HG02759 (cell line): ENCODE results near the gene ARHGAP27.
A peak's percentile ranks its signal among the peaks of the same experiment; 100 is the strongest.
"Not testable (repeated sequence)": the region's sequence is repeated elsewhere in the genome, so short reads cannot be mapped to it uniquely, and the experiment has no call there.

Experiments
- ATAC-seq: cut with Tn5 transposase; IDR thresholded peaks from one replicate; pipeline ENCODE4 v1.9.1; 2021; ENCODE audit warnings: mild to moderate bottlenecking, moderate library complexity; ENCODE audit not compliant: unreplicated experiment

ARHGAP27 gene

DNA sequence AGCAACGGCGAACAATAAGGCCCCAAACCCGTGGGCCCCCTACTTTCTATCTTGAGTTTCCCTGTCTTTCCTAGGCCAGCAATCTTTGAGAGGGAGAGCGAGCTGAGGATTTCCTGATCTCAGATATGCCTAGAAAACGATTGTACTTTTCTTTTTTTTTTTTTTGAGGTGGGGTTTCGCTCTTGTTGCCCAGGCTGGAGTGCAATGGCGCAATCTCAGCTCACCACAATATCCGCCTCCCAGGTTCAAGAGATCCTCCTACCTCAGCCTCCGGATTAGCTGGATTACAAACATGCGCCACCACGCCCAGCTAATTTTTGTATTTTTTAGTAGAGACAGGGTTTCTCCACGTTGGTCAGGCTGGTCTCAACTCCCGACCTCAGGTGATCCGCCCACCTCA, 15.0 kb upstream of the ARHGAP27 start:
- ATAC-seq = not testable (repeated sequence)

DNA sequence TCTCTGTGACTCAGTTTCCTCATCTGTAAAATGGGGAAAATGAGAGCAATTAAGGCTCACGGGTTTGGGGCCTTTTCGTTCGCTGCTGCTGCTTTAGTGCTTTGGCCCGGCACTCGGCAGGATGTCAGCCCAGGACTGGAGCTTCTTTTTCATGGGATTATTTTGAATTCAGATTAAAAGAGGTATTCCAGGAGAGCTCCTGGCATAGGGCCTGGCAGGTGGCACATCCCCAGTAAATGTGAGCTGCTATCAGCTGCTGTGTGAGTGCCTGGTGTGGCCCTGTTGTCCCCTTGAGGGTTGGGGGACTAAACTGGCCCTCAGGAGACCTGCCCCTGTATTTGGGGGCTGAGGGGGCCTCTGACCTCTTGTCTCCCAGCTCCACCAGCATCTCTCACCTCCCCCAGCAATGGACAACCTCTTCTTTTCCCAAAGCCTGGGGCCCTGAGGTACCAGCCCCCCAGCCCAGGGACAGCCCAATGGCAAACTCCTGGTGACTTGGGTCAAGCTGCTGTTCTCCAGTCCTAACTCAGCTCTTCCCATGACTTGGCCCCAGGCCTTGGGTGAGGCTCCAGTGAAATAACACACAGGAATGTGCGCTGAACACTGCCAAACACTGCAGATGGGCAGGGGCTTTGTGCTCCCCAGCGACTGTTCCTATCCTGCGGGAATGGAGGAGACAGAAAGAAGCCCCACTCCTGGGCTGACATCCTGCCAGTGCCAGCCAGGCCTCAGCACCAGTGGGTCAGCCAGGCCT, 14.4 kb upstream of the ARHGAP27 start:
- not testable (repeated sequence) for ATAC-seq

DNA sequence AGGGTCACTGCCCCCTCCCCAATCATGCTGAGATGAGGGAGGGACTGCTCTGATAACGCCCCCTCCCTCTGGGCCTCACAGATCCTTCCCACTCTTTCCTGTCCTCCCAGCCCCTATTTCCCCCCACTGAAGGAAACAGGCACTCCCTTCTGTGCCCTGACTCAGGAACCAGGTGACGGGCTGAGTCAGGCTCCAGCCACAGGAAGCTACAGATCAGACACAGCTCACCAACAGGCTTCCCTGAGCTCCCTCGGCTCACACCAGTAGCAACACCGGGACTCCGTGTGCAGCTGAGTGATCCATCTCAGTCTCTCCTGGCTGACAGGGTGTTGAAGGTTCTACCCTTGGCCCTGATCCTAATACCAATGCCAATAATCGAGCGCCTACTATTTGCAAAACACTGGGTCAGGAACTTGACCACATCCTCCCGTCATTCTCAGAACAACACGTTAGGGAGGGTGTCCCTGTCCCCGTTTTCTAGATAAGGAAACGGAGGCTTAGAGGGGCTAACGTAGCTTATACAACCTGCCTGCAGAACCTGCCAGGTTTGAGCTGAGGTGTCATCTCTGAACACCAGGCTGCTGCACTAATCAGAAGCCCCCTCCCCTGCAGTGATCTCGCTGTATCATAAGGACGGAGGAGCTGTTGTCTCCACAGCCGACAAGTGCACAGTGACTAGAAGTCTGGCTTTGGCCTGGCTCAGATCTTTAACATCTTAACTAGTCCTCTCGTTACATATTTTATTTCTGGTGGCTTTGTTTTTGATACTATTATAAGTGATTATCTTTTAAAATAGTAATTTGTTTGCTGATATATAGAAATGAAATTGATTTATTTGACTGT, 13.5 kb upstream of the ARHGAP27 start:
- not testable (repeated sequence) for ATAC-seq

DNA sequence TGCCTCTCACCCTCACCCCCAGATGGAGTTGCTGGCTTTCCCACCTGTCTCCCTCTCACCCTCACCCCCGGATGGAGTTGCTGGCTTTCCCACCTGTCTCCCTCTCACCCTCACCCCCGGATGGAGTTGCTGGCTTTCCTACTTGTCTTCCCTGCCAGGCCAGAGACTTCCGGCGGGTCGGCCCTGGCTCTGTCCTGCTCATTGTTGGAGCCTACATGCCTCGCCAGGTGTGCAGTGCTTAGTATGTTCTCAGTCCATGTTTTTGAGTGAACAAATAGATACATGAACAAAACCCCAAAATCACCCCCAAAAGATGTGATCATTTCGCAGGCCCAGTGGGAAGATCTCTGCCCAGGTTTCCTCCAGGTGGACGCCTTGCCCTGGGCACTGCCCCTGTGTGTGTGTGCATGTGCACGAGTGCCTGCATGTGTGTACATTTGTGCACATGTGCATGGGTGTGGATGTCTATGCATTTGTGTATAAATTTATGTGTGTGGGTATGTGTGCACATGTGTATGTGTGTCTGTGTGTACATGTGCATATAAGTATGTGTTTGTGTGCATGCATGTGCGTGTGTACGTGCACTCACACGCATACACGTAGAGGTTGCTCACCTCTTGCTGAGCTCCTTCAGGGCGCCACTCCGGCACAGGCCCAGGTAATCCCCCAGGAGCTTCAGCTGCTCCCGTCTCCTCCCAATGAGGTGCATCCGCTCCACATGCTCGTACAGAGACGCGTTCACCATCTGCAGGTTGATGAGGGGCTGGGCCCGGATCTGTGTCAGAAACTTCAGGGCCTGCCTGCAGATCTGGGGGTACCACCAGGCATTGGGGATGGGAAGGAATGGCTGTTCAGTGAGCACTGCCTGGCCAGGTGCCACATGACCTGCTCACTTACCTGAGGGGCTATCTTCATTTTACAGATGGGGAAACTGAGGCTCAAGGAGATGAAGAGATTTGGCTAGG, 12.5 kb upstream of the ARHGAP27 start:
- ATAC-seq = not testable (repeated sequence)

DNA sequence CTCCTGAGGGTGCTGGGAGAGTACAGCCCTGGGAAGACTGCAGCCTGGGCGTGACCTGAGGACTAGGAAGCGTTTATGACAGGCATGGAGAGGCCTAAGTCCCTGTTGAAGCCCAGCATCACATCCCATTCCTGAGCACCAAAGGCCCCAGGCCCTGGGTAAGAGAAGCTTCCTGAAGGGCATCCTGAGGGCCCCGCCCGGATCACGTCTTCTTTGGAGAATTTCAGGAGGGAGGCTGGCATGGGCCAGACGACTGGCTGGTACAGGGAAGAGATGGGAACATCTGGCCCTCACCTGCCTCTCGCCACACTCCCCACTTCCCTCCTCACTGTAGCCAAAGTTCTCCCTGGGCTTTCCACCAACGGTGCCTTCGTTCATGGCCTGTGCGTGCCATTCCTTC, 11.6 kb upstream of the ARHGAP27 start:
- not testable (repeated sequence) for ATAC-seq

DNA sequence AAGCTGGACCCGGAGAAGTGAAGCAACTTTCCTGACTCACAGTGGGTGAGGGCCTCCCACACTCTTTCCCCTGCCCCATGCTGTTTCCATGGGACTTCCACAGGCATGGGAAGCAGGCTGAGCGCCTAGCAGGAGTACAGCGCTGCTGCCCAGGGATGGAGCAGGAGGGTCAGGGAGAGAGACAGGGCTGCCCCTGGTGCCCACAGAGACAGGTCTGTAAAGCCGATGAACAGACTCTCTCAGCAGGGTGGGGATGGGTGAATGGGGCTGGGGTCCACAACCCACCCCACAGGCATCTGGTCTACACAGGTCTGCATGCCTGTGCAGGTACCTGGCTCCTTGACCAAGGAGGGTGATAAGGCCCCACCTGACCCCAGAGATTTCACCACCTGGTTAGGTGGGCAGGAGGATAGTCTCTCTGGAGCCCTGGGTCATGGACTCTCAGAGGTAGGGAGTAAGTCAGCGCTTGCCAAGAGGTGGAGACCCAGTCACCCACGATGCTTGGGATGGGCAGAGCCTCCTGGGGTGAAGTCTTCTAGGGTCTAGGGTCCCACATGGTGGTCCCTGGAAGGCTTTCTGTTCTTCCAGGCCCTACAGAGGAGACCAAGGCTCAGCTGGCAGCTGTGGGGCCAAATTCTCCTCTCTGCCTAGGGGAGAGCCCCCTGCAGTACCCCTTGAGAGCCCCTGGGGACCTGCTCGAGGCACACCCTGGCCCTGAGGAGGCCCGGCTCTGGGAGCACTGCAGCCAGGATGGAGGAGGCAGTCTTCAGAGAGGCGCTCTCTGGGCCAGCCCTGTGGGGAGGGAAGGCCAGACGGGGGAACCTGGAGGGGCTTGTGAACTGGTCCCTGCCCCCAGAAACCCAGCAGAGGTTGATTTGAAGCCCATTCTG, 10.9 kb upstream of the ARHGAP27 start:
- ATAC-seq = not testable (repeated sequence)

DNA sequence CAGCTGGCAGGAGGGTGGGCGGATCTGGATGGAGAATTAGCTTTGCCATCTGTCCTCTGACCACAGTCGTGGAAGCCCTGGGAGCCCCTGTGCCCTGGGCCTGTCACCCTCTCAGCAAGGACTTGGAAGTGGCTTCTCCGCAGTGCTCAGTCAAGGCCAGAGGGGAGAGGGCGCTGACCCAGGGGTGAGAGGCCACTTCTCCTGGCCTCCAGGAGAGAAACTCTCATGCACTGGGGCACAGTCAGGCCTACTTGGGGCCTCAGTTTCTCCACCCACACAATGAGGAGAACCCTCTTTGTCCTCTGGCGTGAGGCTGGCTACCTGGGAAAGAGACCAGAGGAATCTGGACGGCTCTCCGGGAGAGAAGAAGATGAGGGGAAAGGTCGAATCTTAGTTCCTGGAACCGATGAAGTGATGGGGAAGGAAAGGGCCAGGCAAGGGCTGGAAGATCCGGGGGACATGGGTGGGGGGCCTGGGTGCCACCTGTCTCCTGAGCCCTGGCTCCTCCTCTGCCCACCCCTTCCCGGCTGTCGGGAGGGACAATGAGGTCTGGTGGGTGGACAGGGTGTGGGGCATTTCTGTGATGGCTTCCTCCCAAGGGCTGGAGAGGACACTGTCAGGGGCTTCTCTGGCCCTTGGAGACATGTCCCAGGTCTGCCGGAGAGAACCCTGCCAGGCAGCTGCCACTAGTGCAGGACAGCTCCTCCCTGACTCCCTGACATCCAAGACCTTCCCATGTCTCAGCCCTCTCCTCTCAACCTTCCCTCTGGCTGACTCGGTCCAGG, 9.0 kb upstream of the ARHGAP27 start:
- ATAC-seq = no peak

DNA sequence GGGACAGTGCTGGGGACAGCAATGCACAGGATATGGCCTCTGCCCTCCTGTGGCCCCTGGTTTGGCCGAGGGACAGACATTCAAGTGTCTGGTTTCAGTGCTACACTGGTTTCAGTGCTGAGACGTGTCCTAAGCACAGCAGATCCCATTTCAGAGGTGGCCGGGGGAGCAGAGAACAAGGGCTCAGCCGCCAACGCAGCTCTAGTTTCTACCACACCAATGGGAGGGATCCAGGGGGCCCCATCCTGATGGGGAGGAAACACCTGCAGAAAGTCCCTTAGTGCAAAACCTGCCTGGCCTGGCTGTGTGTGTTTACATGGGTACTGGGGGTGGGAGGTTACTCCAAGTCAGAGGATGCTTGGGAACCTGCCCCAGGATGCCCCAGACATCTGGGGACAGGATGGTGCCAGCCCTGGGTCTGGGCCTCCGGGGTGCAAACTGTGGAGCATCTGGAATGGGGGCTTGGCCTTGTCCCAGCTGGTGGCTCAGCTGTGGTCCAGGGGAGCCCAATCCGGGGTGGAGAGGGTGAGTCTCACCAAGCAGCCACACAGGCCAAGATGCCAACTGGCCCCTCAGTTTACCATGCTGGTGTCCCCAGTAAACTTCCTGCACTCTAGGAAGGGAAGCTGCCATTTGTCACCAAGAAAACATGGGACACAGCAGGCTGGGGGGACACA, 8.3 kb upstream of the ARHGAP27 start:
- peak; percentile 76 for ATAC-seq

DNA sequence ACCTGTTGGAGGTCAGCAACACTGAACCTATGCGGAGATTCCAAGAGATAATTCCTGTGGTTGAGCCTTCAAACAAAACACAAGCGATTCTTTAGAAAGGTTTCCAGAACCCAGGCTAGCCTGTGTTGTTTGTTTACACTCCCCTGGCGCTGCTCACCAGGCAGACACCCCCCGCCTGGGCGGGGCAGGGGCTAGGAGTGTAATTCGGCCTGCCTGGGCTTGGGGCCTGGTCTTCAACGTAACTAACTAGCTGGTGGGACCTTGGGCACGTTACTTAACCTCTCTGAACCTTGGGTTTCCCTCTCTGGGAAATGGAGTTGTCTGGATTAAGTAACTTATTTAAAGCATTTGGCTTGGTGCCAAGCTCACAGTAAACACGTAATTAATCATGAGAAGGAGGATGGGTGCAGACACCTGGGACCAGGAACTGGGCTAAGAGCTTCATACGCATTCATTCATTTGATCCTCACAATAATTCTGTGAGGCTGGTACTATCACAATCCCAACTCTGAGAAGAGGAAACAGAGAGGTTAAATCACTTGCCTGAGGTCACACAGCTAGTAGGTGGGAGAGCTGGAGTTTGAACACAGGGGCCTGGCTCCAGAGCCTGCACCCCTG, 7.6 kb upstream of the ARHGAP27 start:
- no peak for ATAC-seq

DNA sequence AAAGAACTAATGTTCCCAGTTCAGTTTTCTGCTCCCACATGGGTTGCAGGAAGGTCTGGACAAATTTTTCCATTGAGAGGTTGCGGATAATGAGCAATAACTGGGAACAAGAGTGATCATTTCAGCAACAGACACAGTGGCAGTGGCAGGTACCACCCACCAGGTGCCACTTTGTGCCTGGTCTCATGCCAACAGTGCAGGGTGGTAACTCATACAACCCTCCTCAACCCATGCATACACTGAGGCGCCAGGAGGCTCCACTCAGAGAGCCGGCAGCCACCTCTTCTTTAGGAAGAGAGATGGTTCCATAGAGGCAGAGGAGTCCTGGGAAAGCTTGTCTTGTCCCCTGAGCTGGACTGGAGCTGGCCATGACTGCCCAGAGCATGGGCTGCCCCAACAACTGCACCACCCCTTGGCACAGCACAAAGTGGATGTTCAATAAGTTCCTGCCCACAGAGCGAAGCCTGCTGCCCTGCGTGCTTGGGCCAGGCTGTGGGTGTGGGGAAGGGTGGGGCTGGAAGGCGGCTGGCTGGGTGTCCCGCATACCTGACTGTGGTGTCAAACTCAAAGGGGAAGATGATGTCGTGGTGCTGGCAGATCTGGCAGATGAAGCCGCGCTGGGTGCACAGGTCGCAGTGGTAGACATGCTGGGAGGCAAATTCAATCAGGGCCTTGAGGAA, 6.4 kb upstream of the ARHGAP27 start:
- no peak for ATAC-seq

DNA sequence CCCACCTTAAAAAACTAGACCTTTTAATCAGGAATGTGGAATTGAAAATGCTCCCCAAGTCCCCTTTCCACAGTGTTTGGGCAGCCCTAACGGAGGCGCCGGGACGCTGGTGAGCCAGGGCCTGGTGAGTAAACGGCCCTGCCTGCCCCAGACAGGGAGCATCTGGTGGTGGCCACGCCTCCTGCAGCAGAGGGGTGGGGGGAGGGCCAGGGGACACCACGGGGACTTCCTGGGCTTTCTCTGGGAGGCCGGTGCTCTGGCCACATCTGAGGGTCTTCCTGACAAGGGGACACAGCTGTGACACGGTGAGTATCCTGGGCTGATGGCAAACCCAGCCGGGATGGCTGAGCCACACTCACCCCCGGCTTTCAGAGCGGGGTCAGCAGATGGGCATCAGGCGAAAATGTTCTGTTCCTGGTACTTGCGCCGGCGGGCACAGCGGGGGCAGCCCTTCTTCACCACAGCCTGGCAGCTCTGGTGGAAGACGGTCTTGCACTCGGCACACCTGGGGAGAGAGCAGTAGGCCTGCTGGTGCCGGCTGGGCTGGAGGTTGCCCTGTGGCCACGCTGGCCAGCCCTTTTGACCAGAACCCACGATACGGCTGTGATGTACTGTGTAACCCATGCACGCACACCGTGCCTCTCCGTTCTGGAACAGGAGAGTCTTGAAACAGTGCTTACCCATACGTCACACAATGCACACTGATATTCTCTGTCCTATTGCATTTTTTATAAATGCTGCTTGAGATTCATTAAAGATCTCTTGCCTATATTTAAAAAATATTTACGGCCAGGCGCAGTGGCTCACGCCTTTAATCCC, 5.0 kb upstream of the ARHGAP27 start:
- ATAC-seq = no peak

DNA sequence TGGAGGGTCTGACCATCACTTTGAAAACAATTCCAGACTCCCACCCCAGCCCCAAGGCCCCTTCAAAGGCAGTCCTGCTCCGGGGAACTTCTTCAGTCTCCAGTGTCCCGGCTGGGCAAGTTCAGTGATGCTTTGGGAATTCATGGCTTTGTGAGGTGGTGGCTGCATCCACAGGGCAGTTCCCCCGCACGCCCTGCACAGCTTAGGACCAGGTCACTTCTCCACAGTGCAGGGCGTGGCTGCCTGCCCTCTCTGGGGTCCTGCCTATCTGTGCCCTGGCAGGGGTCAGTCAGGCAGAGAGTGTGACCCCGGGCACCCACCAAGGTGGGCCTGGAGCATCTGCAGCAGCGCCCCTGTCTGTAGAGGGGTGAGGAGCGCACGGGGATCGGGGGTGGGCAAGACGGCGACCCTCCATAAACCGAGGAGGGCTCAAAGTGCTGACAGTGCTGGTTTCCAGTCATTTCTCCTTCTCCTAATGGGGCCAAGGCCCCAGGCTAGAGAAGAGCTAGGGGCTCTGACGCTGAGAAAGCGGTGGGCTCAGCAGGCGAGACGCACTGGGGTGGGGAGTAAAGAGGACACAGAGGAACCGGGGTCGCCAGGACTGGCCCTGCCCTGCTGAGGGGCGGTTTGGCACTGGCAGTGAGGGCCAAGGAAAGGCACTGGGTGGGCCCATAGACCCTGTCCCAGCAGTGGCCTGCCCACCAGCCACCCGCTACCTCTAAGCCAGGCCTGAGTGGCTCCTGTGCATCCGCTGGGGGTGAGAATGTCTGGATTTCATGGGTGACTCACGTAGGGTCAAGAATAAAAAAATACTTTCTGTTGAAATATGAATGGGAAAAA, 4.2 kb upstream of the ARHGAP27 start:
- ATAC-seq = no peak

DNA sequence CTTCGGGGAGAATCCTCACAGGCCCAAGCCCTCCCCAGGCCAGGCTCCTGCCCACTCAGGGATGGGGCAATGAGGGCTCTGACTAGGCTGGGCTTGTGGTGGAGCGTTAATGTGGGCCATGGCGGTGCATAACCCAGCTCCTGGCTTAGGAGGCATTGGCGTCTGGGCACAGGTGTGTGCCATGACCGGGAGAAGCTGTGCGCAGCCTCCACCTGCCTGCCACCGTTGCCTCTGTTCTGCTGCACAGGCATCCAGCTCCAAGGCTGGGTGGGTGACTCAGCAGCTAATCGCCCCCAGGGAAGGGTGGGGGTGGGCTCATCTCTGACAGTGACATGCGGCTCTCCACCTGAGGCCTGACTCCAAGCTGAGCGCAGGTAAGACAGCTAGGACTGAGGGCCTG, 3.5 kb upstream of the ARHGAP27 start:
- ATAC-seq = no peak

DNA sequence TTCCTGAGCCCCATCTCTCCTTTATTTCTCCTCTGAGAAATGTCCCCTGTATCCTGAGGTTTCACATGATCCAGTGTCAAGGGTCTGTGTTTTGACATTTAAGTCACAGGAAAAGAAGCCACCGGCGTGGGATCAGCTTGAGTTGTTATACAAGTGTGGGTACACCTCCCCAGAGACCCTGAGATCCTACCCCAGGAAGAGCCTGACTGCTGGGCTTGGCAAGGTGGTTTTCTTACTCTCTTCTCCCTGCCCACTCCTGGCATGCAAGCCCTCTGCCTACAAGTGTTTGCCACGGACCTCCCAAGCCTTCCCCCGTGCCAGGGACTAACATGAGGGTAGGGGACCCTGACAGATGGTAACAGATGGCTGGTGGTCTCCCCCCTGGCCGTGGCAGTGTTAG, 2.8 kb upstream of the ARHGAP27 start:
- ATAC-seq = no peak

DNA sequence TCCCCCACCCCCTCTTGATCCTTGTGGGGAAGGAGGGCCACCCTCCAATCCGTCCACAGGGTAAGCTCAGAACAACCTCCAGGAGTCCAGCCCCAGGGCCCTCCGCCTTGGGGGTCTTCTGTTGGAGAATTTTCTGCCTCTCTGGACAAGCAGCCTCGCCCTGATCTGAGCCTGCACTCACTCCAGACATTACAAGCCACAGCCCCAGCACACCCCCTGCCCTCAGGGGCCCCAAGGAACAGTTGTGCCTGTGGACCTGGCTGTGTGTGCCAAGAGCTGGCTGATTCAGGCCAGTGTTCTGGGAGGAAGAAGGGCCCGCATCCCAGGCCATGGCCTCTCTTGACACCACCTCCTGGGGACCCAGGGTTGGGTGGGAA, 477 bp upstream of the ARHGAP27 start:
- ATAC-seq = no peak
